ENCODE data around the gene ADGRV1.
A peak's percentile ranks its signal among the peaks of the same experiment; 100 is the strongest.
"Not testable (repeated sequence)": the region's sequence is repeated elsewhere in the genome, so short reads cannot be mapped to it uniquely, and the experiment has no call there.

The ADGRV1 gene

DNA sequence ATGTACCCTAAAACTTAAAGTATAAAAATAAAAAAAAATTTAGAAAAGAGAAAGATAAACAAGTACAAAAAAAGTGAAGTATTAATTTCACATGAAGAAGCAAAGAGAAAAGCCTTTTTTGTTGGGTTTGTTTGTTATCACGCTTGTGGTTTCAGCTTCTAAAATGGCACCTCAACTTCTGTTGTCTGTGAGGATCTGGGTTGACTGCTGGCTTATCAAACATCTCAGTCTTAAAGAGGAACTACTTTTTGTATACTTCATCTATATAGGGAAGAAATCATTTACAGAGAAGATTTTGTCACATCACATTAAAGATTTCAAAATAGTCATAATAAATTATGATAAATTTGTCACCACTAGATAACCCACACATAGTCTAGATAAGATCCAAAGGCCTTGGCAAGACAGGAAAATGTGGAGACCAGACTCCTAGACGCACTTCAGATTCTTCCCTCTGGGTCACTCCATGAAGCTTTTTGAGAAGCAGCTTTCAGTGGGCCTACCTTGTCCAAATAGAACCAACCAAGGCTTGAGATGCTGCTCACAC is 8.8 kb upstream of the ADGRV1 start:
- no peak for DNase-seq

DNA sequence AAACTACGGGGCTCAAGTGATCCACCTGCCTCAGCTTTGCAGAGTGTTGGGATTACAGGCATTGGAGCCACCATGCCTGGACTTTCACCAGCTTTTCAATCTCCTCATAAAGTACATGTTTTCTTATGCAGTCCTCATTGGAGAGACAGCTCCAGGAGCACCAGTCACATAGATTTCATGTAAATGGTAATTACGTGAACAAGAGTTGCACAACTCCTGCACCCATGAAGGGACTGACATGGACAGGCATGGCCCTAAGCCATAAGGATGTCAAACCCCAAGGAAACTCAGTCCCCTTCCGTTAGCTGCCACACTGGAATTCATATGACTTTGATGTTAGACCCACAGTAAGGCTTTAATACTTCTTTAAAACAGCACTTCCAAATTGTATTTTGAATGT is 7.6 kb upstream of the ADGRV1 start:
- DNase-seq, result no peak

DNA sequence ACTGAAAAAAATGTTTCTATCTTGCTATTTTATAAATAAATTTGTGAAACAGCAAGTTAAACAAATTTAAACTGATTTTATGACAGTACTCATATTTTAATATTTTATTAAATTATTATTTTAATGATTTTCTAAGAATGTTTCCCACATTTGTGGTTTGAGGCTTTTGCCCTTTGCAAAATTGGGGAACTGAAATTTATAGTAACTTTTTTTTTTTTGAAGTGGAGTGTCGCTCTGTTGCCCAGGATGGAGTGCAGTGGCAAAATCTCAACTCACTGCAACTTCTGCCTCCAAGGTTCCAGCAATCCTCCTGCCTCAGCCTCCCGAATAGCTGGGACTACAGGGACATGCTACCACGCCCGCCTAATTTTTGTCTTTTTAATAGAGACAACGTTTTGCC is 7.2 kb upstream of the ADGRV1 start:
- DNase-seq, result no peak

DNA sequence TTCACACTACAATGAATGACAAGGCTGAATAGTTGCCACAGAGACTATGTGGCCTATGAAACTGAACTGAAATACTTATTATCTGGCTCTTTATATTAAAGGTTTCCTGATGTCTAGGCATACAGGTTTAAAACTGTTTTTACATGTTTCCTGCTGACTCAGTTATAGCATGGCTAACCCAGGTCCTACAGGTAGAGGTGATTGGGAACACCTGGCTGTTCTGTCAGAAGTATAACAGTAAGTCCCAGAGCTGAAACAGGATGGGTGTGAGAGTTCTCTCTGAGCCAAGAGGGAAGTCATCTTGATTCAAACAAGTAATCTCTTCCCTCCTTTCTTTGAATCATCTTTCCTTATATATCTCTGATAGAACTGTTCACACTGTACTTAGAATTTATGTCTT is 4.9 kb upstream of the ADGRV1 start:
- DNase-seq, result no peak

DNA sequence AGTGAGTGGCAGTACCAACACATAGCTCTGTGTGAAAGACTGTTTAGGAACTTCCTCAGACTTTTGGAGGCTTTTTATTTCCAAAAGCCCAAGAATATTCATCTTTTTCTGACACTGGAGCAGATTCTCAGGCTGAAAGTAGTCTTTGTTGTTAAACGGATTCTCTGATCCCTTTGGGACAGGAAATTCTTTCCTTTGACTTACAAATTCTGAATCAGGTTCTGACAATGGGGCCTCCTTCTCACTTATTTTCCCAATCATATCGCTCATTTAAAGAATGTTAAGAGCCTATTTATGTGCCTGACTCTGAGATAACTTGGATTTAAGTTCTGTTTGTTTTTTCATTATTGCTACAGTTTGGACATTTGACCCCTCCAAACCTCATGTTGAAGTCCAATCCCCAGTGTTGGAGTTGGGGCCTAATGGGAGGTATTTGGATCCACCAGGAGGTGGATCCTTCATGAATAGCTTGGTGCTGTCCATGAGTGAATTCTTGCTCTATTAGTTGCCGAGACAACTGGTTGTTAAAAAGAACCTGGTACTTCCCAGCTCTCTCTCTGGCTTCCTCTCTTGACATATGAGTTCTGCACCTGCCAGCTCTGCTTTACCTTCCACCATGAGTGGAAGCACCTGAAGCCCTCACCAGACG is 4.1 kb upstream of the ADGRV1 start:
- no peak for DNase-seq

GRCh38 chr5:90555666-90556065 is 2.9 kb upstream of the ADGRV1 start:
- DNase-seq, result no peak

GRCh38 chr5:90557391-90557790 is 1.2 kb upstream of the ADGRV1 start:
- peak in 1 of 3 experiments; percentile 23 for DNase-seq

- DNase-seq, result no peak
Observed at GRCh38 chr5:90557871-90558270, 726 bp upstream of the ADGRV1 start.

DNA sequence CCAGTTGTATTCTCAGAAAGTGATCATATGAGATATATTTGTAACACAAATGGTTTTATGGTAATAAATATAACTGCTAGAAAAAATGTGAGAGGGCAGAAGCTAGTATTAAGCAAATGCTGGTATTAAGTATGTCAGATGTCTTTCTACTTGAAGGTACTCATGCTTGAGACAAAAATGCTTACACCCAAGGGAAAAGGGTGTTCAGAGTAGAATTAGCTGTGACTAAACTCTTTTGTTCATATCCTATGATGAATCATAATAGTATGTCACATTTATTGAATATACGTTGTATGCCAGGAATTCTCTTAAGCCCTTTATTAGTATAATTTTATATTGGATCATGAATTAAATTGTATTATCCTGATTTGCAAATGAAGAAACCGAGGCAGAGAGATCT is 2.2 kb downstream of the ADGRV1 start:
- no peak for DNase-seq

DNA sequence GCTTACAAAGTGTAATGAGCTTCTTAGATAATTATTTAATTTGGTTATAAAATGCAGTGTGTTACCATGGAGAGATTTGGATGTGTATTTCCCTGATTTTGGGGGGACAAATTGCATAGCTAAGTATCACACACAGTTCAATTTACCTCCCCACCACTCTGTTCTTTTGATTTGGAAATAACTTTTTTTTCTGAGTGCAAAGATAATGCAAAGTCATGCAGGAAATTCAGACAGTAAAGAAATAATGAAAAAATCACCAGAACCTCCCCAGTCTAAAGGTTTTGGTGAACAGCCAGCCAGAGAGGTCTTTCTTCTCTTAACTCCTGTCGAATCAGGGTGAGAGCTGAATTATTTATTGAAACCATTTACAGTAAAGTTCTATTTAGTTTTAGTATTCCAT is 3.2 kb downstream of the ADGRV1 start:
- no peak for DNase-seq

DNA sequence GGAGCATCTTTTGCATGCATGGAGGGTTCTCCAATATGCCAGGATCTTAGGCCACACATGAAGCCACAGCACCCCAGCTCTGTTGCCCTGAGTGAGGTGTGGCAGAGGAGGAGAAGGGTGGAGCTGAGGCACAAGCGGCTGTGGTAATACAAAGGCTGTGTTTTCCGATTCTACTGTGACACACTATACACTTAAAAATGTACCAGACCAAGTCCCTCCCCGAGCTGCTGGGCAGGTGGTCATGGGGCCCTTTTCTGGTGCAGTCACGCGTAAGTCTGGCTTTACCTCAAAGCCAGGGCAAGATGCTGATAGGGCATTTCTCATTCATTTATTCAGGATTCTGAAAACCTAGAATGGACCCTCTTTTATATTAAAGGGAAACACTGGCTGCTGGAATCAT is 3.7 kb downstream of the ADGRV1 start:
- DNase-seq, result peak in 1 of 3 experiments; percentile 61

DNA sequence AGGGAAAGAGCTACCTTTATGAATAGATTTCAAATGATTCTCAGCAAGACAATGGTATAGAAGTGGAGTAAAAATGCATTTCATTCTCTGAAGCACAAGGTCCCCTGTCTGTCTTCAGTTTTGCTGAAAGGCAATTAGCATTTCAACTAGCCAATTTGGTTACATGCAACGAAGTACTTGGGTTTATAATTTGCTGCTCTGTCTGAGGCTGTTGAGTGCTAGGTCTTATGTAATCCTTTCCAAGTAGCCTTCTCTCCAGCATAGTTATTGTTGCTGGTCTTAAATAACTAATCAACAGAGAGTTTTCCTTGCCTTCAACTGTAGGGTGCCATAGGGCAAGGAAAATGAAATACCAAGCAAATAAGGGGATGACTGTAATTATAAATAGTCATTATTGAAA is 4.5 kb downstream of the ADGRV1 start:
- peak in 1 of 3 experiments; percentile 16 for DNase-seq

GRCh38 chr5:90565491-90565890 is 6.9 kb downstream of the ADGRV1 start:
- DNase-seq, result no peak

DNA sequence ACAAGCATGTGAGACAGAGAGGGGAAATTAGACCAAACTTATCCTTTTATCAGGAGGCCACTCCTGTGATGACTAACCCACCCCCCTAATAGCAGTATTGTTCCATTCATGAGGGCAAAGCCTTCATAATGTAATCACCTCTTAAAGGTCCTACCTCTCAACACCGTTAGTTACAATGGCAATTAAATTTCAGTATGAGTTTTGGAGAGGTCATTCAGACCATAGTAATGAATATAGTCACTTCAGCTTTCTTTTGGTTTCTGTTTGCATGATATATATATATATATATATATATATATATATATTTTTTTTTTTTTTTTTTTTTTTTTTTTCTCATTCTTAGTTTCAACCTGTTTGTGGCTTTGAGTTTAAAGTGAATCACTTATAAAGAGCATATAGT is 10.5 kb downstream of the ADGRV1 start:
- no peak for DNase-seq

DNA sequence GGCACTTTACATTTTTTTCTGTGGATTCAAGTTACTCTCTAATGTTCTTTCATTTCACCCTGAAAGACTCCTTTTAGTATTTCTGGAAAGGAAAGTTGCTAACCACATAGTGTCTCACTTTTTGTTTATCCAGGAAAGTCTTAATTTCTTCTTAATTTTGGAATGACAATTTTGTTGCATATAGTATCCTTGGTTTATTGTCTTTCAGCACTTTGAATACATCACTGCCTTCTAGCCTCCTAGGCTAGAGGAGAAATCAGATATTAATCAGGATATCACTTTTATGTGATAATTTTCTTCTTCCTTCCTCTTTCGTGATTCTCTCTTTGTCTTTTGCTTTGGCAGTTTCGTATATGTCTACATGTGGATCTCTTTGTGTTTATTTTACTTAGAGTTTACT is 11.4 kb downstream of the ADGRV1 start:
- no peak for DNase-seq

DNA sequence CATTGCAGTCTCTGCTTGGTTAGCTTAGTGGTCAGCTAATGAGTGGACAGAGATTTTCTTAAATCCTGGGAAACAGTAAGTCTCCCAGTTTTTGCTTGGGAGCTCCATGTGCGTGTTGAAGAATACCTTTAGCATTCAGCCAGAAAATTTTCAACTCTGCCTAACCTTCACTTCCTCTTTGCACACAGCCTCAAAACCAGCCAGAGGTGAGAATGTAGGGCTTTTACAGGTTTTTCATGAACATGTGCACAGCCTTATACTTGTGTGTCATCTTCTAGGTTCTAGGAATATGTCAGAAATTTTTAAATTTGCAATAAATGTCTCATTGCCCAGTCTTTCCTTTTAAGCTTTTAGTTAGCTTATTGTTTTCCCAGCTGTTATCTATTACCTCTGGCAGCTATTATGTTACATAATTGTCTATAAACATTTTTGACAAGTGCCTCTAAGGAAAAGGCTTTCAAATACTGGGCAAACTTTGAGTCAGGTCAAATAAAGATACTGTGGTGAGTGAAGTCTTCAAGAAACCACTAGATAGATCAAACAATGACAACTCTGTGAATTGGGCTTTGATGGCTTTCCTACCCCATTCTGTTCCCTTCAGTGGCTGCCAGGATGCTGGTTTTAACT is 12.7 kb downstream of the ADGRV1 start:
- peak in 1 of 3 experiments; percentile 30 for DNase-seq

GRCh38 chr5:90575712-90576111 is 17.1 kb downstream of the ADGRV1 start:
- DNase-seq, result no peak

DNA sequence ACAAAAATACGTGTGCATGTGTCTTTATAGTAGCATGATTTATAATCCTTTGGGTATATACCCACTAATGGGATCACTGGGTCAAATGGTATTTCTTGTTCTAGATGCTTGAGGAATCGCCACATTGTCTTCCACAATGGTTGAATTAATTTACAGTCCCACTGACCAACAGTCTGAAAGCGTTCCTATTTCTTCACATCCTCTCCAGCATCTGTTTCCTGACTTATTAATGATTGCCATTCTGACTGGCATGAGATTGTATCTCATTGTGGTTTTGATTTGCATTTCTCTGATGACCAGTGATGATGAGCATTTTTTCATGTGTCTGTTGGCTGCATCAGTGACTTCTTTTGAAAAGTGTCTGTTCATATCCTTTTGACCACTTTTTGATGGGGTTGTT is 18.0 kb downstream of the ADGRV1 start:
- not testable (repeated sequence) for DNase-seq

DNA sequence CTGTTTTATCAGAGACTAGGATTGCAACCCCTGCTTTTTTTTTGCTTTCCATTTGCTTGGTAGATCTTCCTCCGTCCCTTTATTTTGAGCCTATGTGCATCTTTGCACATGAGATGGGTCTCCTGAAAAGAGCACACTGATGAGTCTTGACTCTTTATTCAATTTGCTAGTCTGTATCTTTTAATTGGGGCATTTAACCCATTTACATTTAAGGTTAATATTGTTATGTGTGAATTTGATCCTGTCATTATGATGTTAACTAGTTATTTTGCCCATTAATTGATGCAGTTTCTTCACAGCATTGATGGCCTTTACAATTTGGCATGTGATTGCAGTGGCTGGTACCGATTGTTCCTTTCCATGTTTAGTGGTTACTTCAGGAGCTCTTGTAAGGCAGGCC is 21.3 kb downstream of the ADGRV1 start:
- not testable (repeated sequence) for DNase-seq

DNA sequence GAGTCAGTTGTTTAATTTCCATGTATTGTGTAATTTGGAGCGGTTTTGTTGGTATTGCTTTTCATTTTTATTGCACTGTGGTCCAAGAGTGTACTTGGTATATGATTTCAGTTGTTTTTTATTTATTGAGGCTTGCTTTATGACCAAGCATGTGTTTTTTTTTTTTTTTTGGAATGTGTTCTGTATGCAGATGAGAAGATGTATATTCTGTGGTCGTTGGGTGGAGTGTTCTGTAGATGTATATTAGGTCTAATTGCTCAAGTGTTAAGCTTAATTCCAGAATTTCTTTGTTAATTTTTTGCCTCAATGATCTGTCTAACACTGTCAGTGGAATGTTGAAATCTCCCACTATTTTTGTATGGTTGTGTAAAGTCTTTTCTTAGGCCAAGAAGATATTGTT is 23.4 kb downstream of the ADGRV1 start:
- no peak for DNase-seq

DNA sequence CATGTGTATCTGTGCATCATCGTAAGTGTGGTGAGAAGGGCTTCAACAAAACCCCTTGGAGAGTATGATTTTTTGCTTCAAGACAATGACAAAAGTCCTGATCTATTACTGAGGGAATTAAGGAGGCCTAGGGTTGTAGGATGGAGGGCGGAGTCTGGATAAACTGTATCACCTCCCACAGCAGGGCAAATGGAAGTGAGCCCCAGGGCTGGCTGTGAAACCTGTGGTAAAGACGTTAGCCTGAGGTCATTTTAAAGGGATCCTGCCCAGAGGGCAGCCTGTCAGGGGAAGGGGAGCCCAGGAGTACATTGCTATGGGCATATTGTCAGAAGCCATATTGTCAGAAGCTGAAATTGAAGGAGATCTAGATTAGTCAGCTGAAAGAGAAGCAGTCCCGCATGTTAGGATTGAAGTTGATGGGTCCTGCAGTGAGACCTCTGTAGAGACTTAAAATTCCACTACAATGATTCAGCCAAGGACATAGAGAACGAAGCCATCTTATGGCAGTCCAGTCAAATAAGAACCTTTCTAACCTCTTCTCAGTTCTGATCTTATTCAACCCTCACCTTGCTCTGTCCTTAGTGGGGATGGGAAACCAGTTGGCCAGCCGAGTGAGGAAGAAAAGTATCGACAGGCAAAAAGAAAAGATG is 26.9 kb downstream of the ADGRV1 start:
- DNase-seq, result no peak

- DNase-seq, result no peak
Observed at GRCh38 chr5:90586469-90586868, 27.9 kb downstream of the ADGRV1 start.

DNA sequence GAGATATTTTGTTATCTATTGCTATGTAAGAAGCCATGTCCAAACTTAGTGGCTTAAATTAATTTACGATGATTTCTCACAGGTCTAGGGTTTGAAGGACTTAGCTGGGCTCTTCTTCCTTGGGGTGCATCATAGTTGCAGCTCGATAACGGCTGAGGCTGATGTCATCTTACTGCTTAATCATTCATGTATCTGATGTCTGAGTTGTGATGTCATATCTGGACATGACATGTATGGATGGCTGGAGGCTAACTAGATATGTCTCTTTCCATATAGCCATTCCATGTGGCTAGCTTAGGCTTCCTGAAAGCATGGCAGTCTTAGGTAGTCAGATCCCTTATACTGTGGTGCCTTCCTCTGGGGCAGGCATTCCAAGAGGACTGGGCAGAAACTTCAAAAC is 31.6 kb downstream of the ADGRV1 start:
- DNase-seq, result no peak

DNA sequence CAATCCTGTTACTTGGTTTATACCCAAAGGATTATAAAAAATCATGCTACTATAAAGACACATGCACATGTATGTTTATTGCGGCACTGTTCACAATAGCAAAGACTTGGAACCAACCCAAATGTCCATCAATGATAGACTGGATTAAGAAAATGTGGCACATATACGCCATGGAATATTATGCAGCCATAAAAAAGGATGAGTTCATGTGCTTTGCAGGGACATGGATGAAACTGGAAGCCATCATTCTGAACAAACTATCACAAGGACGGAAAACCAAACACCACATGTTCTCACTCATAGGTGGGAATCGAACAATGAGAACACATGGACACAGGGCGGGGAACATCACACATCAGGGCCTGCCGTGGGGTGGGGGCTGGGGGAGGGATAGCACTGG is 34.5 kb downstream of the ADGRV1 start:
- DNase-seq, result not testable (repeated sequence)
